GM10266 (cell line): ENCODE measurements around the gene PRDX5.

ENCODE experiments used
- DNase-seq: peaks from one replicate; pipeline ENCODE4 v3.0.0; 2012; ENCODE audit errors: extremely low spot score
- TF ChIP-seq, protein P1 (sequence below): IDR thresholded peaks from 2 replicates; pipeline ENCODE4 v1.5.1; 2012; ENCODE audit warnings: mild to moderate bottlenecking, low read depth; ENCODE audit not compliant: control insufficient read depth, insufficient read depth; ENCODE audit errors: missing control alignments

The PRDX5 gene

DNA sequence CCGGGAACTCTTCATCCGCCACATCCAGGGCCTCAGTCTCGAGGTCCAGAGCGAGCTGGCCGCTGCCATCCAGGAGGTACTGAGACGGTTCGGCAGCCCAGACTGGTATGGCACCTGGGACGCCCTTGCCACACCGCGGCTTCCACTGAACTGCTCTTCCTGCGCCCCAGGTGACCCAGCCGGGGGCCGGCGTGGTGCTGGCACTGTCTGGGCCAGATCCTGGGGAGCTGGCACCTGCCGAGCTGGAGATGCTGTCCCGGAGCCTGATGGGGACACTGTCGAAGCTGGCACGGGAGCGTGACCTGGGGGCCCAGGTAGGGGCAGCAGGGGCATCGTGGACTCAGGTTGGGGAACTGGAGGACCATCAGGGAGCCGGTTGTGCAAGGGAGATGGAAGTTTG lies 23.5 kb downstream of the PRDX5 start:
- TF ChIP-seq, protein P1, sequence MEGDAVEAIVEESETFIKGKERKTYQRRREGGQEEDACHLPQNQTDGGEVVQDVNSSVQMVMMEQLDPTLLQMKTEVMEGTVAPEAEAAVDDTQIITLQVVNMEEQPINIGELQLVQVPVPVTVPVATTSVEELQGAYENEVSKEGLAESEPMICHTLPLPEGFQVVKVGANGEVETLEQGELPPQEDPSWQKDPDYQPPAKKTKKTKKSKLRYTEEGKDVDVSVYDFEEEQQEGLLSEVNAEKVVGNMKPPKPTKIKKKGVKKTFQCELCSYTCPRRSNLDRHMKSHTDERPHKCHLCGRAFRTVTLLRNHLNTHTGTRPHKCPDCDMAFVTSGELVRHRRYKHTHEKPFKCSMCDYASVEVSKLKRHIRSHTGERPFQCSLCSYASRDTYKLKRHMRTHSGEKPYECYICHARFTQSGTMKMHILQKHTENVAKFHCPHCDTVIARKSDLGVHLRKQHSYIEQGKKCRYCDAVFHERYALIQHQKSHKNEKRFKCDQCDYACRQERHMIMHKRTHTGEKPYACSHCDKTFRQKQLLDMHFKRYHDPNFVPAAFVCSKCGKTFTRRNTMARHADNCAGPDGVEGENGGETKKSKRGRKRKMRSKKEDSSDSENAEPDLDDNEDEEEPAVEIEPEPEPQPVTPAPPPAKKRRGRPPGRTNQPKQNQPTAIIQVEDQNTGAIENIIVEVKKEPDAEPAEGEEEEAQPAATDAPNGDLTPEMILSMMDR, result no peak
- no peak for DNase-seq

DNA sequence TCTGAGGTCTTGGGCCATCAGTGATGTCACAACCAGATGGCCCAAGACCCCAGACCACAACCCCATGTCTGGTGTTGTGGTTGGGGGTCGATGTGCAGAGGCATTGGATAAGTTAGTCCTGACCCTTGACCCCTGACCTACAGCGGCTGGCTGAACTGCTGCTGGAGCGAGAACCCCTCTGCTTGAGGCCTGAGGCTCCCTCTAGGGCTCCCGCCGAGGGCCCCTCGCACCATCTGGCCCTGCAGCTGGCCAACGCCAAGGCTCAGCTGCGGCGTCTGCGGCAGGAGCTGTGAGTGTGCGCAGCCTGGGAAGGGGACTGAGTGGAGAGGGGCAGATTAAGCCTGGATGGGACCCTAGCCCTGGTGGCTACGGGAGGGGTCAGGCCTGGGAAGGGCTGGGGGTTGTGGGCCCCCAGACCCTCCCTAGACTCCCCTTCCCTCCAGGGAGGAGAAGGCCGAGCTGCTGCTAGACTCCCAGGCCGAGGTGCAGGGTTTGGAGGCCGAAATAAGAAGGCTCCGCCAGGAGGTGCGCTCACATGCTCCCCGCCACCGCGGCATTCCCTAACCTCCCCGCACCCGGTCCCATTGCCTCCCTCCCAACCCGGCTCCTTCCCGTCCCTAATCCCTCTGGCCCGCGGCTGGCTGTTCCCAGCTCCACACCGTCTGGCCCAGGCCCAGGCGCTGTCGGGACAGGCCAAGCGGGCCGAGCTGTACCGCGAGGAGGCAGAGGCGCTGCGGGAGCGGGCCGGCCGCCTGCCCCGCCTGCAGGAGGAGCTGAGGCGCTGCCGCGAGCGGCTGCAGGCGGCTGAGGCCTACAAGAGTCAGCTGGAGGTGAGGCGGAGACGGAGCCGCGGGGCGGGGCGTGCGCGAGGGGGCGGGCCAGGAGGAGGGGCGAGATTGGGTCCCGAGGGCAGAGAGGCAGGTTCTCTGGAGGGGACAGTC lies 24.2 kb downstream of the PRDX5 start:
- peak; percentile 97 for DNase-seq
- TF ChIP-seq, protein P1, result peak; percentile 40

DNA sequence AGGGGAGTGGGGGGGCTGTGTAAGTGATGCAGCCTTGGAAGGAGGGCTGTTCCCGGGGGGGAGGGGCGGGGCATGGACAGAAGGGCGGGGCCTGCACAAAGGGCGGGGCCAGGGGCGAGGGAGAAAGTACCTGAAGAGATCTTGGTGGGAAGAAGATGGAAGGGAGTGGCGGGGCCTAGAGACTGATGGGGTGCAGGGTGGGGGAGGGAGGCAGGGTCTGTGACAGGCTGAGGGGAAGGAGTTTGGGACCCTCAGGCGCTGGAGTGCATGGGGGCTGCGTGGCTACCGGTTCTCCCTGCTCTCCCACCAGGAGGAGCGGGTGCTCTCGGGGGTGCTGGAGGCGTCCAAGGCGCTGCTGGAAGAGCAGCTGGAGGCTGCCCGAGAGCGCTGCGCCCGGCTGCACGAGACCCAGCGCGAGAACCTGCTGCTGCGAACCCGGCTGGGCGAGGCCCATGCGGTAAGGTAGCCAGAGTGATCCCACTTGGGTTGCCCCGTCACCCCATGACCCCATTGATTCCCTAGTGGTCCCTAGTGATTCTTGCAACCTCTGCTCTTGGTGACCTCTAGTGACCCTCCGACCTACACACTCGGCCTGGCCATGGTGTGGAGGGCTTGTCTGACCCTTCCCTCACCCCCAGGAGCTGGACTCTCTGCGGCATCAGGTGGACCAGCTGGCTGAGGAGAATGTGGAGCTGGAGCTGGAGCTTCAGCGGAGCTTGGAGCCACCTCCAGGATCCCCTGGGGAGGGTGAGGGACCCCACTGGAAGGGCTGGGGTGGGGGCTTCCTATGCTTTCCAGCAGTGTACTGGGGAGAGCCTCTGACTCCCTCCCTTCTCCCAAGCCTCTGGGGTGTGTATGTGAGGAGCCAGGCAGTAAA lies 25.2 kb downstream of the PRDX5 start:
- TF ChIP-seq, protein P1, result no peak
- DNase-seq, result no peak

DNA sequence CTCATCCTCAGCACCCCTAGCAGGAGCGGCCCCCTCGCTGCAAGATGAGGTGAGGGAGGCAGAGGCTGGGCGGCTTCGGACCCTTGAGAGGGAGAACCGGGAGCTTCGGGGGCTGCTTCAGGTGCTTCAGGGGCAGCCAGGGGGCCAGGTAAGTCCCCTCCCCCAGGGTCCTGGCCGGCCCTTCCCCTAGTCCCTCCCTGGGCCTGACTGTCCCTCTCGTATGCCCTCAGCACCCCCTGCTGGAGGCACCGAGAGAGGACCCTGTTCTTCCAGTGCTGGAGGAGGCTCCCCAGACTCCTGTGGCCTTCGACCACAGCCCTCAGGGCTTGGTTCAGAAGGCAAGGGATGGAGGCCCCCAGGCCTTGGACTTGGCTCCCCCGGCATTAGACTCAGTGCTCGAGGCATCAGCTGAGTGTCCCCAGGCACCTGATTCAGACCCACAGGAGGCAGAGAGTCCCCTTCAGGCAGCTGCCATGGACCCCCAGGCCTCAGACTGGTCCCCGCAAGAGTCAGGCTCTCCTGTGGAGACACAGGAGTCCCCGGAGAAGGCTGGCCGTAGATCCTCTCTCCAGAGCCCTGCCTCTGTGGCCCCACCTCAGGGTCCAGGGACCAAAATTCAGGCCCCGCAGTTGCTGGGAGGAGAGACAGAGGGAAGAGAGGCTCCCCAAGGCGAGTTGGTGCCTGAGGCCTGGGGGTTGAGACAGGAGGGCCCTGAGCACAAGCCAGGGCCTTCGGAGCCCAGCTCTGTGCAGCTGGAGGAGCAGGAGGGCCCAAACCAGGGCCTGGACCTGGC lies 26.0 kb downstream of the PRDX5 start:
- TF ChIP-seq, protein P1, result peak; percentile 39
- no peak for DNase-seq

DNA sequence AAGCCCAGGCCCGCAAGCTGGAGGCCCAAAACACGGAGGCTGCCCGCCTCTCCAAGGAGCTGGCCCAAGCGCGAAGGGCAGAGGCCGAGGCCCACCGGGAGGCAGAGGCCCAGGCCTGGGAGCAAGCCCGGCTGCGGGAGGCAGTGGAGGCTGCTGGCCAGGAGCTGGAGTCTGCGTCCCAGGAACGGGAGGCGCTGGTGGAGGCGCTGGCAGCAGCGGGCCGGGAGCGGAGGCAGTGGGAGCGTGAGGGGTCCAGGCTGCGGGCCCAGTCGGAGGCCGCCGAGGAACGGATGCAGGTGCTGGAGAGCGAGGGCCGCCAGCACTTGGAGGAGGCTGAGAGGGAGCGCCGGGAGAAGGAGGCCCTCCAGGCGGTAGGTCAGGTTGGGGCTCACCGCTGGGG lies 26.9 kb downstream of the PRDX5 start:
- TF ChIP-seq, protein P1, result no peak

DNA sequence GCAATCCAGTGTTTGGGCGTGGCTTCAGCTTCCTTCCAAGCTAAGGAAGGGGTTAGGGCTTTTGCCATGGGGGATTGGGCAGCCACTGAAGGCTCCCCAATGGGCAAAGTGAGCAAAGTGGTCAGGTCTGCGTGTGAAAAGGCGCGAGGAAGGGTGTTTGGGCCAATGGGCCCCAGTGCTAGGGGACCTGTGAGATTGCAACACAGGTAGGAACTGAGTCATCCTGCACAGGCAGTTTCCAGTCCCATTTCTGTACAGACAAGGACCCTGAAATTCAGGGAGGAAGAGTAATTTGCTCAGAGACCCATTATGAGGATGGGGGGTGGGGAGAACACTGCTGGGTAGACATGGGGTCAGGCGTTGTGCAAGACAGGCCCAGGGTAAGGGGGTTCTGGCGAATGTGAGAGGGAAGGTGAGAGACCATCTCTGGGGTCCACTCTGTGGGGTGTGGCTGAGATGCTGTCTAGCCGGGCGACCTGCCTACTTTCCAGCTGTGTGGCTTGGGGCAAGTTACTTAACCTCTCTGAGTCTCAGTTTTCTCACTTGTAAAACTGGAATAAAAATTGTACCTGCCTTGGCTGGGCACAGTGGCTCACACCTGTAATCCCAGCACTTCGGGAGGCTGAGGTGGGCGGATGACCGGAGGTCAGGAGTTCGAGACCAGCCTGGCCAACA lies 29.4 kb downstream of the PRDX5 start:
- DNase-seq, result no peak
- TF ChIP-seq, protein P1, result no peak

More for the DNA sequence above, 26.9 kb downstream of the PRDX5 start:
- no peak for DNase-seq
